GM19099 (cell line): ENCODE data around the gene FAT1.

Source experiments
- POLR2A ChIP-seq: IDR thresholded peaks from 3 replicates; pipeline ENCODE4 v1.6.1; 2011; ENCODE audit warnings: low read depth; ENCODE audit not compliant: insufficient read length; ENCODE audit errors: extremely low read depth

The FAT1 gene

GRCh38 chr4:186543206-186543605 is 180.4 kb downstream of the FAT1 start:
- TF ChIP-seq POLR2A: no peak

- no peak for TF ChIP-seq POLR2A
These were observed 181.9 kb downstream of the FAT1 start for GRCh38 chr4:186541801-186542200.

- no peak for TF ChIP-seq POLR2A
These were observed 185.7 kb downstream of the FAT1 start for GRCh38 chr4:186537843-186538521.
